HEK293 (cell line): Measurements from ENCODE around the gene MYO15B.

Experiments
- TRIM28 ChIP-seq: IDR thresholded peaks from 2 replicates; pipeline ENCODE4 v1.6.1; 2011; ENCODE audit warnings: low read length, control low read depth, borderline replicate concordance
- ZBTB8A ChIP-seq: fragments of 450-650 bp; formaldehyde crosslinking; IDR thresholded peaks from 2 replicates; pipeline ENCODE4 v1.5.1; 2016; ENCODE audit warnings: missing biosample characterization, missing genetic modification characterization
- ZNF10 ChIP-seq: fragments of 450-650 bp; formaldehyde crosslinking; IDR thresholded peaks from 2 replicates; pipeline ENCODE4 v1.5.1; 2017; ENCODE audit warnings: missing biosample characterization, missing genetic modification characterization
- ZNF112 ChIP-seq: fragments of 450-650 bp; formaldehyde crosslinking; IDR thresholded peaks from 2 replicates; pipeline ENCODE4 v1.5.0; 2017; ENCODE audit warnings: missing biosample characterization, missing genetic modification characterization
- ZNF211 ChIP-seq: fragments of 450-650 bp; formaldehyde crosslinking; IDR thresholded peaks from 2 replicates; pipeline ENCODE4 v1.5.1; 2016; ENCODE audit warnings: low read depth, missing biosample characterization, missing genetic modification characterization
- ZNF221 ChIP-seq: fragments of 450-650 bp; formaldehyde crosslinking; IDR thresholded peaks from 2 replicates; pipeline ENCODE4 v1.5.1; 2017; ENCODE audit warnings: missing biosample characterization, missing genetic modification characterization, borderline replicate concordance
- ZNF23 ChIP-seq: fragments of 450-650 bp; formaldehyde crosslinking; IDR thresholded peaks from 2 replicates; pipeline ENCODE4 v1.5.1; 2016; ENCODE audit warnings: missing biosample characterization, missing genetic modification characterization, borderline replicate concordance
- ZNF248 ChIP-seq: fragments of 450-650 bp; formaldehyde crosslinking; IDR thresholded peaks from 2 replicates; pipeline ENCODE4 v1.5.1; 2017; ENCODE audit warnings: missing biosample characterization, missing genetic modification characterization
- ZNF311 ChIP-seq: fragments of 450-650 bp; formaldehyde crosslinking; IDR thresholded peaks from 2 replicates; pipeline ENCODE4 v1.5.1; 2017; ENCODE audit warnings: missing biosample characterization, missing genetic modification characterization, borderline replicate concordance
- ZNF670 ChIP-seq: fragments of 450-650 bp; formaldehyde crosslinking; IDR thresholded peaks from 2 replicates; pipeline ENCODE4 v1.5.1; 2016; ENCODE audit warnings: missing biosample characterization, missing genetic modification characterization, low read depth
- ZNF677 ChIP-seq: fragments of 450-650 bp; IDR thresholded peaks from 2 replicates; pipeline ENCODE4 v1.5.0; 2018; ENCODE audit warnings: missing biosample characterization, mild to moderate bottlenecking, missing genetic modification characterization, moderate library complexity
- ZNF768 ChIP-seq: fragments of 450-650 bp; formaldehyde crosslinking; IDR thresholded peaks from 2 replicates; pipeline ENCODE4 v1.5.1; 2018; ENCODE audit warnings: missing biosample characterization, mild to moderate bottlenecking, missing genetic modification characterization
- ZNF791 ChIP-seq: fragments of 450-650 bp; formaldehyde crosslinking; IDR thresholded peaks from 2 replicates; pipeline ENCODE4 v1.5.1; 2016; ENCODE audit warnings: missing biosample characterization, missing genetic modification characterization
- TF ChIP-seq, protein P1 (sequence below): fragments of 450-650 bp; formaldehyde crosslinking; IDR thresholded peaks from 2 replicates; pipeline ENCODE4 v1.5.1; 2016; ENCODE audit warnings: missing biosample characterization, missing genetic modification characterization
- TF ChIP-seq, protein P2 (sequence below): fragments of 450-650 bp; formaldehyde crosslinking; IDR thresholded peaks from 2 replicates; pipeline ENCODE4 v1.5.1; 2016; ENCODE audit warnings: missing biosample characterization, missing genetic modification characterization
- TF ChIP-seq, protein P3 (sequence below): fragments of 450-650 bp; formaldehyde crosslinking; IDR thresholded peaks from 2 replicates; pipeline ENCODE4 v1.5.1; 2016; ENCODE audit warnings: missing biosample characterization, missing genetic modification characterization
- TF ChIP-seq, protein P4 (sequence below): fragments of 450-650 bp; formaldehyde crosslinking; conservative IDR thresholded peaks from 2 replicates; pipeline ENCODE4 v1.5.1; 2016; ENCODE audit warnings: low read depth, missing biosample characterization, missing genetic modification characterization
- TF ChIP-seq, protein P5 (sequence below): fragments of 450-650 bp; formaldehyde crosslinking; IDR thresholded peaks from 2 replicates; pipeline ENCODE4 v1.5.1; 2016; ENCODE audit warnings: missing biosample characterization, missing genetic modification characterization

The MYO15B gene

DNA sequence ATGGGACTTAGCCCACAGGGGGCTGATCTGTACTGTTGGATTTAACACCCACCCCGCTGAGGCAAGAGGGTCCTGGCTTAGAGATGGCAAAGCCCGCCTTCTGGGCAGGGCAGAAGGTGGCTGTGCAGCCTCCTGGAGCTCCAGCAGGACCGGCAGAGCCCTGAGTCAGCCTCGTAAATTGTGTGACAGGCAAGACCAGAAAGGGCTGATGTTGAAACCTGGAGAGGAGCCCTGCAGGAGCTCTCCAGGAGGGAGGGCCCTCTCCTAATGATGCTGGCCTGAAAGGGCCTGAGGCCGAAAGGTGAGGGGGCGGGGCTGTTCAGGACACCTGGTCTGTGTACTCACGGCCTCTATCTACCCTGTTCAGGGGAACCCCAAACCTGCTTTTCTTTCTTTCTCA lies 22.5 kb upstream of the MYO15B start (continued):
- TF ChIP-seq ZNF221: no peak
- no peak for TF ChIP-seq TRIM28
- no peak for TF ChIP-seq ZNF670 (tag by site-specific recombination)
- no peak for TF ChIP-seq ZNF791
- peak; percentile 64 for TF ChIP-seq ZBTB8A
- no peak for TF ChIP-seq ZNF23 (tag by site-specific recombination)
- TF ChIP-seq ZNF211 (tag by site-specific recombination): no peak
- TF ChIP-seq ZNF112 (tag by site-specific recombination): no peak
- TF ChIP-seq ZNF768 (tag by site-specific recombination): no peak
- no peak for TF ChIP-seq ZNF248 (tag by site-specific recombination)
- TF ChIP-seq, protein P1, sequence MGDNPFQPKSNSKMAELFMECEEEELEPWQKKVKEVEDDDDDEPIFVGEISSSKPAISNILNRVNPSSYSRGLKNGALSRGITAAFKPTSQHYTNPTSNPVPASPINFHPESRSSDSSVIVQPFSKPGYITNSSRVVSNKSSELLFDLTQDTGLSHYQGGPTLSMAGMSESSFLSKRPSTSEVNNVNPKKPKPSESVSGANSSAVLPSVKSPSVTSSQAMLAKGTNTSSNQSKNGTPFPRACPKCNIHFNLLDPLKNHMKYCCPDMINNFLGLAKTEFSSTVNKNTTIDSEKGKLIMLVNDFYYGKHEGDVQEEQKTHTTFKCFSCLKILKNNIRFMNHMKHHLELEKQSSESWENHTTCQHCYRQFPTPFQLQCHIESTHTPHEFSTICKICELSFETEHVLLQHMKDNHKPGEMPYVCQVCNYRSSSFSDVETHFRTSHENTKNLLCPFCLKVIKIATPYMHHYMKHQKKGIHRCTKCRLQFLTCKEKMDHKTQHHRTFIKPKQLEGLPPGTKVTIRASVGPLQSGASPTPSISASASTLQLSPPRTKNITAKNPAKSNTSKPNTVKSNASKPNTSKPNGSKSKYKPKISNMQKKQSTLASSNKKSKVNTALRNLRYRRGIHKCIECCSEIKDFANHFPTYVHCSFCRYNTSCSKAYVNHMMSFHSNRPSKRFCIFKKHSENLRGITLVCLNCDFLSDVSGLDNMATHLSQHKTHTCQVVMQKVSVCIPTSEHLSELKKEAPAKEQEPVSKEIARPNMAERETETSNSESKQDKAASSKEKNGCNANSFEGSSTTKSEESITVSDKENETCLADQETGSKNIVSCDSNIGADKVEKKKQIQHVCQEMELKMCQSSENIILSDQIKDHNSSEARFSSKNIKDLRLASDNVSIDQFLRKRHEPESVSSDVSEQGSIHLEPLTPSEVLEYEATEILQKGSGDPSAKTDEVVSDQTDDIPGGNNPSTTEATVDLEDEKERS: no peak
- TF ChIP-seq, protein P2, sequence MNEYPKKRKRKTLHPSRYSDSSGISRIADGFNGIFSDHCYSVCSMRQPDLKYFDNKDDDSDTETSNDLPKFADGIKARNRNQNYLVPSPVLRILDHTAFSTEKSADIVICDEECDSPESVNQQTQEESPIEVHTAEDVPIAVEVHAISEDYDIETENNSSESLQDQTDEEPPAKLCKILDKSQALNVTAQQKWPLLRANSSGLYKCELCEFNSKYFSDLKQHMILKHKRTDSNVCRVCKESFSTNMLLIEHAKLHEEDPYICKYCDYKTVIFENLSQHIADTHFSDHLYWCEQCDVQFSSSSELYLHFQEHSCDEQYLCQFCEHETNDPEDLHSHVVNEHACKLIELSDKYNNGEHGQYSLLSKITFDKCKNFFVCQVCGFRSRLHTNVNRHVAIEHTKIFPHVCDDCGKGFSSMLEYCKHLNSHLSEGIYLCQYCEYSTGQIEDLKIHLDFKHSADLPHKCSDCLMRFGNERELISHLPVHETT: no peak
- TF ChIP-seq, protein P3, sequence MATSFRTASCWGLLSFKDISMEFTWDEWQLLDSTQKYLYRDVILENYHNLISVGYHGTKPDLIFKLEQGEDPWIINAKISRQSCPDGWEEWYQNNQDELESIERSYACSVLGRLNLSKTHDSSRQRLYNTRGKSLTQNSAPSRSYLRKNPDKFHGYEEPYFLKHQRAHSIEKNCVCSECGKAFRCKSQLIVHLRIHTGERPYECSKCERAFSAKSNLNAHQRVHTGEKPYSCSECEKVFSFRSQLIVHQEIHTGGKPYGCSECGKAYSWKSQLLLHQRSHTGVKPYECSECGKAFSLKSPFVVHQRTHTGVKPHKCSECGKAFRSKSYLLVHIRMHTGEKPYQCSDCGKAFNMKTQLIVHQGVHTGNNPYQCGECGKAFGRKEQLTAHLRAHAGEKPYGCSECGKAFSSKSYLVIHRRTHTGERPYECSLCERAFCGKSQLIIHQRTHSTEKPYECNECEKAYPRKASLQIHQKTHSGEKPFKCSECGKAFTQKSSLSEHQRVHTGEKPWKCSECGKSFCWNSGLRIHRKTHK (tag by site-specific recombination): no peak
- TF ChIP-seq, protein P4, sequence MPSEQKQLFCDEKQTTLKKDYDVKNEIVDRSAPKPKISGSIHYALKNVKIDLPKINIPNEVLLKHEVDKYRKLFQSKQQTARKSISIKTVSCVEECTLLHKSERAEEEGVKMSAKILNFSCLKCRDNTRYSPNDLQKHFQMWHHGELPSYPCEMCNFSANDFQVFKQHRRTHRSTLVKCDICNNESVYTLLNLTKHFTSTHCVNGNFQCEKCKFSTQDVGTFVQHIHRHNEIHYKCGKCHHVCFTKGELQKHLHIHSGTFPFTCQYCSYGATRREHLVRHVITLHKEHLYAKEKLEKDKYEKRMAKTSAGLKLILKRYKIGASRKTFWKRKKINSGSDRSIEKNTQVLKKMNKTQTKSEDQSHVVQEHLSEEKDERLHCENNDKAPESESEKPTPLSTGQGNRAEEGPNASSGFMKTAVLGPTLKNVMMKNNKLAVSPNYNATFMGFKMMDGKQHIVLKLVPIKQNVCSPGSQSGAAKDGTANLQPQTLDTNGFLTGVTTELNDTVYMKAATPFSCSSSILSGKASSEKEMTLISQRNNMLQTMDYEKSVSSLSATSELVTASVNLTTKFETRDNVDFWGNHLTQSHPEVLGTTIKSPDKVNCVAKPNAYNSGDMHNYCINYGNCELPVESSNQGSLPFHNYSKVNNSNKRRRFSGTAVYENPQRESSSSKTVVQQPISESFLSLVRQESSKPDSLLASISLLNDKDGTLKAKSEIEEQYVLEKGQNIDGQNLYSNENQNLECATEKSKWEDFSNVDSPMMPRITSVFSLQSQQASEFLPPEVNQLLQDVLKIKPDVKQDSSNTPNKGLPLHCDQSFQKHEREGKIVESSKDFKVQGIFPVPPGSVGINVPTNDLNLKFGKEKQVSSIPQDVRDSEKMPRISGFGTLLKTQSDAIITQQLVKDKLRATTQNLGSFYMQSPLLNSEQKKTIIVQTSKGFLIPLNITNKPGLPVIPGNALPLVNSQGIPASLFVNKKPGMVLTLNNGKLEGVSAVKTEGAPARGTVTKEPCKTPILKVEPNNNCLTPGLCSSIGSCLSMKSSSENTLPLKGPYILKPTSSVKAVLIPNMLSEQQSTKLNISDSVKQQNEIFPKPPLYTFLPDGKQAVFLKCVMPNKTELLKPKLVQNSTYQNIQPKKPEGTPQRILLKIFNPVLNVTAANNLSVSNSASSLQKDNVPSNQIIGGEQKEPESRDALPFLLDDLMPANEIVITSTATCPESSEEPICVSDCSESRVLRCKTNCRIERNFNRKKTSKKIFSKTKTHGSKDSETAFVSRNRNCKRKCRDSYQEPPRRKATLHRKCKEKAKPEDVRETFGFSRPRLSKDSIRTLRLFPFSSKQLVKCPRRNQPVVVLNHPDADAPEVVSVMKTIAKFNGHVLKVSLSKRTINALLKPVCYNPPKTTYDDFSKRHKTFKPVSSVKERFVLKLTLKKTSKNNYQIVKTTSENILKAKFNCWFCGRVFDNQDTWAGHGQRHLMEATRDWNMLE (tag by site-specific recombination): no peak
- TF ChIP-seq ZNF677 (tag by site-specific recombination): no peak
- TF ChIP-seq ZNF311 (tag by site-specific recombination): no peak
- no peak for TF ChIP-seq ZNF10 (tag by site-specific recombination)
- TF ChIP-seq, protein P5, sequence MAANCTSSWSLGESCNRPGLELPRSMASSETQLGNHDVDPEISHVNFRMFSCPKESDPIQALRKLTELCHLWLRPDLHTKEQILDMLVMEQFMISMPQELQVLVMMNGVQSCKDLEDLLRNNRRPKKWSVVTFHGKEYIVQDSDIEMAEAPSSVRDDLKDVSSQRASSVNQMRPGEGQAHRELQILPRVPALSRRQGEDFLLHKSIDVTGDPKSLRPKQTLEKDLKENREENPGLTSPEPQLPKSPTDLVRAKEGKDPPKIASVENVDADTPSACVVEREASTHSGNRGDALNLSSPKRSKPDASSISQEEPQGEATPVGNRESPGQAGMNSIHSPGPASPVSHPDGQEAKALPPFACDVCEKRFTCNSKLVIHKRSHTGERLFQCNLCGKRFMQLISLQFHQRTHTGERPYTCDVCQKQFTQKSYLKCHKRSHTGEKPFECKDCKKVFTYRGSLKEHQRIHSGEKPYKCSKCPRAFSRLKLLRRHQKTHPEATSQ (tag by site-specific recombination): no peak
- TF ChIP-seq, all 188 proteins: peak for 8
